Trophoblast cell (in vitro differentiated cells and primary cell): ENCODE measurements around the gene SDHA.

ENCODE experiments used
- DNase-seq, 2 donors: peaks; one replicate each; pipeline ENCODE4 v3.0.0-alpha.2; 2016
- H2AFZ ChIP-seq: 2 replicates; pipeline ENCODE4 v1.6.1; 2013; ENCODE audit warnings: low read length, moderate library complexity, mild to moderate bottlenecking; ENCODE audit not compliant: insufficient read depth, poor library complexity
- H2AK5ac ChIP-seq: 2 replicates; pipeline ENCODE4 v1.6.1; 2013; ENCODE audit warnings: mild to moderate bottlenecking, low read length
- H2BK120ac ChIP-seq: 2 replicates; pipeline ENCODE4 v1.6.1; 2013; ENCODE audit warnings: low read length, mild to moderate bottlenecking, moderate library complexity; ENCODE audit not compliant: insufficient read depth, poor library complexity
- H2BK12ac ChIP-seq: 2 replicates; pipeline ENCODE4 v1.6.1; 2013; ENCODE audit warnings: mild to moderate bottlenecking, low read length, moderate library complexity
- H2BK5ac ChIP-seq: 2 replicates; pipeline ENCODE4 v1.6.1; 2013; ENCODE audit warnings: low read length, low read depth, moderate library complexity, mild to moderate bottlenecking; ENCODE audit not compliant: poor library complexity
- H3K14ac ChIP-seq: 2 replicates; pipeline ENCODE4 v1.6.1; 2013; ENCODE audit warnings: mild to moderate bottlenecking, low read length
- H3K18ac ChIP-seq: 2 replicates; pipeline ENCODE4 v1.6.1; 2013; ENCODE audit warnings: mild to moderate bottlenecking, low read length
- H3K23ac ChIP-seq: 2 replicates; pipeline ENCODE4 v1.6.1; 2013; ENCODE audit warnings: low read length
- H3K27ac ChIP-seq: 2 replicates; pipeline ENCODE4 v1.5.1; 2013; ENCODE audit warnings: low read depth, mild to moderate bottlenecking, inconsistent platforms, low read length, moderate library complexity
- H3K27me3 ChIP-seq: 2 replicates; pipeline ENCODE4 v1.6.1; 2013; ENCODE audit warnings: inconsistent platforms, mild to moderate bottlenecking, low read length, moderate library complexity; ENCODE audit not compliant: insufficient read depth
- H3K36me3 ChIP-seq, 2 experiments: 1 replicate in 1 of 2; 2 replicates in 1 of 2; pipeline ENCODE4 v1.6.1; 2013; ENCODE audit warnings: low read length in 2 of 2, mild to moderate bottlenecking in 2 of 2, moderate library complexity in 1 of 2; ENCODE audit not compliant: insufficient read depth in 2 of 2, control insufficient read depth in 1 of 2
- H3K4ac ChIP-seq: 2 replicates; pipeline ENCODE4 v1.6.1; 2013; ENCODE audit warnings: low read depth, mild to moderate bottlenecking, low read length, moderate library complexity
- H3K4me1 ChIP-seq, 2 experiments: 1 replicate in 1 of 2; 2 replicates in 1 of 2; pipeline ENCODE4 v1.6.1; 2013; ENCODE audit warnings: low read length in 2 of 2, mild to moderate bottlenecking in 2 of 2, moderate library complexity in 1 of 2; ENCODE audit not compliant: insufficient read depth in 2 of 2, control insufficient read depth in 1 of 2
- H3K4me2 ChIP-seq: 2 replicates; pipeline ENCODE4 v1.6.1; 2013; ENCODE audit warnings: inconsistent platforms, mild to moderate bottlenecking, low read length, moderate library complexity
- H3K4me3 ChIP-seq: 2 replicates; pipeline ENCODE4 v1.5.1; 2013; ENCODE audit warnings: mild to moderate bottlenecking, low read depth, low read length, inconsistent platforms
- H3K79me1 ChIP-seq: one replicate; pipeline ENCODE4 v1.6.1; 2013; ENCODE audit warnings: low read length
- H3K79me2 ChIP-seq: 2 replicates; pipeline ENCODE4 v1.6.1; 2013; ENCODE audit warnings: low read length, mild to moderate bottlenecking; ENCODE audit not compliant: control insufficient read depth, insufficient read depth, poor library complexity
- H3K9ac ChIP-seq: 2 replicates; pipeline ENCODE4 v1.6.1; 2013; ENCODE audit warnings: mild to moderate bottlenecking, low read length
- H3K9me3 ChIP-seq: 2 replicates; pipeline ENCODE4 v1.6.1; 2013; ENCODE audit warnings: low read depth, mild to moderate bottlenecking, control low read depth, inconsistent platforms, low read length; ENCODE audit not compliant: insufficient read depth
- H4K12ac ChIP-seq: 2 replicates; pipeline ENCODE4 v1.6.1; 2013; ENCODE audit warnings: low read depth, mild to moderate bottlenecking, low read length, moderate library complexity
- H4K8ac ChIP-seq: 2 replicates; pipeline ENCODE4 v1.6.1; 2013; ENCODE audit warnings: low read depth, mild to moderate bottlenecking, low read length, moderate library complexity
- H4K91ac ChIP-seq: one replicate; pipeline ENCODE4 v1.6.1; 2013; ENCODE audit warnings: low read depth, mild to moderate bottlenecking, low read length, moderate library complexity
- WGBS: extraction: QIAGEN DNeasy Blood & Tissue Kit; methylation state at CpG from one replicate; pipeline ENCODE4 v1.1.7; 2013; ENCODE audit warnings: missing lambda C conversion rate; ENCODE audit not compliant: insufficient read length, insufficient coverage; ENCODE audit errors: extremely low coverage; 5-methylcytosine and 5-hydroxymethylcytosine counted together

The SDHA gene

DNA sequence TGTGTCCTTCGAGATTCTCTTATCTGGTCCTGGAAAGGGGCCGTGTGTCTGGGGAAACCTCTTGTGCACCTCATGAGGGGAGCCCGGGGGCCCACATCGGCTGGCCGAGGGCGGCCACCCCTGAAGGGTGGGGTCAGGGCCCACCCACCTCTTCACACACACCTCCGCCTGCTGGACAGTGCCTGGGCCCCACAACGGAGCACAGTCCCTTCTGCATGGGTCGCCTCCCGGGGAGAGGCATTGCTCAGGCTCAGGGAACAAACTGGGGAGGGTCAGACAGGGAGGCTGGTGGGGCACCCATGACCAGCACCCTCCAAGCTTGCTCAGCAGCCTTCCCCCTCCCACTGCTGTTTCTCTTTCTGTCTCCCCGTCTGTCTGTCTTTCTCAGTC is 28.1 kb upstream of the SDHA start:
- H3K4me3 ChIP-seq = no peak overlapping the region
- WGBS = no CpG with 5 or more reads among the region's 11 CpGs
- H3K27ac ChIP-seq = no peak overlapping the region

GRCh38 chr5:190366-191035 is 27.6 kb upstream of the SDHA start:
- H3K9me3 ChIP-seq = no peaks in the 10 kb centered on the region
- no peak overlapping the region for H2AK5ac ChIP-seq
- peaks cover 2% of the 10 kb centered on the region for H3K79me1 ChIP-seq
- H2AFZ ChIP-seq = no peak overlapping the region
- H3K18ac ChIP-seq = no peak overlapping the region
- H3K4ac ChIP-seq = no peak overlapping the region
- H4K12ac ChIP-seq = no peak overlapping the region
- H2BK5ac ChIP-seq = no peak overlapping the region
- H4K8ac ChIP-seq = no peak overlapping the region
- H3K4me2 ChIP-seq = no peak overlapping the region
- H3K4me3 ChIP-seq = no peak overlapping the region
- no CpG with 5 or more reads among the region's 16 CpGs for WGBS
- no peak overlapping the region for H3K9ac ChIP-seq
- no peak overlapping the region for H3K14ac ChIP-seq
- no peak for DNase-seq
- no peaks in the 10 kb centered on the region for H3K27me3 ChIP-seq
- peaks cover 8 to 11% of the 10 kb centered on the region in 2 experiments for H3K36me3 ChIP-seq
- no peak overlapping the region for H3K23ac ChIP-seq
- no peaks in the 10 kb centered on the region for H3K79me2 ChIP-seq
- peaks cover 6 to 12% of the 10 kb centered on the region in 2 experiments for H3K4me1 ChIP-seq
- H2BK120ac ChIP-seq = no peak overlapping the region
- H2BK12ac ChIP-seq = no peak overlapping the region
- no peak overlapping the region for H3K27ac ChIP-seq
- no peak overlapping the region for H4K91ac ChIP-seq

More for the DNA sequence above, 28.1 kb upstream of the SDHA start:
- Histone ChIP-seq H3K9ac (no peak overlapping the region), H3K27me3 (no peaks in the 10 kb centered on the region), H3K36me3 (peaks cover 8 to 12% of the 10 kb centered on the region in 2 experiments), H3K23ac (no peak overlapping the region), H3K4me1 (peaks cover 8 to 15% of the 10 kb centered on the region in 2 experiments), H3K9me3 (no peaks in the 10 kb centered on the region), H4K8ac (no peak overlapping the region), H3K79me2 (no peaks in the 10 kb centered on the region), H2BK5ac (no peak overlapping the region), H3K14ac (no peak overlapping the region), H2AK5ac (no peak overlapping the region), H4K91ac (no peak overlapping the region), H2BK120ac (no peak overlapping the region), H4K12ac (no peak overlapping the region), H3K4ac (no peak overlapping the region), H3K4me2 (no peak overlapping the region), H3K79me1 (peaks cover 3% of the 10 kb centered on the region), H2AFZ (no peak overlapping the region), H3K18ac (no peak overlapping the region), H2BK12ac (no peak overlapping the region)
- no peak for DNase-seq

GRCh38 chr5:191036-191948 is 26.8 kb upstream of the SDHA start, which contains the start of gene LRRC14B:
LRRC14B (plus strand) TSS chr5:191495; CDS start chr5:191539, 44 bp downstream.
- Histone ChIP-seq H2AFZ (no peak within 1 kb of the TSS), H3K4me2 (no peak within 1 kb of the TSS), H3K27me3 (no peaks in the 10 kb centered on the region), H4K12ac (no peak within 1 kb of the TSS), H4K91ac (no peak within 1 kb of the TSS), H3K79me2 (no peaks in the 10 kb centered on the region), H3K9me3 (no peaks in the 10 kb centered on the region), H3K23ac (no peak within 1 kb of the TSS), H3K4me3 (no peak within 1 kb of the TSS), H3K4ac (no peak within 1 kb of the TSS), H3K4me1 (peaks cover 2 to 8% of the 10 kb centered on the region in 2 experiments), H2BK5ac (no peak within 1 kb of the TSS), H3K36me3 (peaks cover 5 to 8% of the 10 kb centered on the region in 2 experiments), H3K79me1 (no peaks in the 10 kb centered on the region), H4K8ac (no peak within 1 kb of the TSS), H3K9ac (no peak within 1 kb of the TSS), H2BK120ac (no peak within 1 kb of the TSS), H3K18ac (no peak within 1 kb of the TSS), H2AK5ac (no peak within 1 kb of the TSS), H3K14ac (no peak within 1 kb of the TSS), H3K27ac (no peak within 1 kb of the TSS), H2BK12ac (no peak within 1 kb of the TSS)
- no CpG with 5 or more reads among the region's 56 CpGs for WGBS
- peak; percentile 84 to 86 for DNase-seq

DNA sequence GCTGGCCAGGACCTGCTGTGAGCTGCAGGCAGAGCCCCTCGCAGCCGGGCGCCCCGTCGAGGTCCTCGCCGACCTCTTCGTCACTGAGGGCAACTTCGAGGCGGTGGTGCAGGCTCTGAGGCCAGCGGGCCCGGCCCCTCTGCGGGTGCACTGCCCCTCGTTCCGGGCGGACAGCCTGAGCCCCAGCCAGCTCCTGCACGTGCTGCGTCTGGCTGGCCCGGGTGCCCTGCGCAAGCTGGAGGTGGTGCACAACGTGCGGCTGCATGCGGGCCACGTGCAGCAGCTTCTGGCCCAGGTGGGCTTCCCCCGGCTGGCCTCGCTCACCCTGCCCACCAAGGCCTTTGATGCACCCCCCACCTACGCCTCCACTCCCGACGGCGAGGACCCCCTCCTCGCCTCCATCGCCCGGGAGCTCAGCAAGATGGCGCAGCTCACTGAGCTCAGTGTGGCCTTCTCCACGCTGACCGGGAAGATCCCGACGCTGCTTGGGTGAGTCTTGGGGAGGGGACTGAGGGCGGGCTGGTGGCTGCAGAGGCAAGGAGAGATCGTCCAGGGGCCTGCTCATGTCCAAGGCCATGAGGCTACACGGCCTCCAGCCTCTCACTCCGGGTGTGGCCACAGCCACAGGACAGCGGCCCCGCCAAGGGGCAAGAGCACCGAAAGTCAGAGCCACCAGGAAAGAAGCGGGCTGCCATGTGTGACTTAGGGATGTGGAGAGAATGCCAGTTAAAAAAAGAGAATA is 26.0 kb upstream of the SDHA start:
- Histone ChIP-seq H3K4me3 (no peak overlapping the region), H3K18ac (no peak overlapping the region), H3K9ac (no peak overlapping the region), H3K14ac (no peak overlapping the region), H4K12ac (no peak overlapping the region), H2AFZ (no peak overlapping the region), H3K27me3 (no peaks in the 10 kb centered on the region), H4K91ac (no peak overlapping the region), H3K79me2 (no peaks in the 10 kb centered on the region), H3K4me2 (no peak overlapping the region), H3K4me1 (peaks cover 0 to 8% of the 10 kb centered on the region in 2 experiments), H4K8ac (no peak overlapping the region), H2BK12ac (no peak overlapping the region), H3K36me3 (peaks cover 0 to 2% of the 10 kb centered on the region in 2 experiments), H3K27ac (no peak overlapping the region), H2BK5ac (no peak overlapping the region), H3K23ac (no peak overlapping the region), H3K9me3 (no peaks in the 10 kb centered on the region), H3K79me1 (no peaks in the 10 kb centered on the region), H3K4ac (no peak overlapping the region), H2BK120ac (no peak overlapping the region), H2AK5ac (no peak overlapping the region)
- DNase-seq = no peak
- WGBS = no CpG with 5 or more reads among the region's 46 CpGs
